PFSK-1 (cell line): ENCODE results near the gene HNF1A.

Experiments used
- FOXP2 ChIP-seq: optimal IDR thresholded peaks from 2 replicates; pipeline ENCODE3; 2011; ENCODE audit warnings: borderline replicate concordance, control low read depth, inconsistent platforms; ENCODE audit not compliant: insufficient read depth; ENCODE audit errors: extremely low read length, extremely low read depth
- SIN3A ChIP-seq: IDR thresholded peaks from 2 replicates; pipeline ENCODE4 v1.6.1; 2012; ENCODE audit warnings: mild to moderate bottlenecking, low read length, moderate library complexity, borderline replicate concordance; ENCODE audit not compliant: insufficient read depth
- TAF1 ChIP-seq: IDR thresholded peaks from 2 replicates; pipeline ENCODE4 v1.6.1; 2012; ENCODE audit warnings: low read length, control low read depth, borderline replicate concordance; ENCODE audit not compliant: insufficient read depth

DNA sequence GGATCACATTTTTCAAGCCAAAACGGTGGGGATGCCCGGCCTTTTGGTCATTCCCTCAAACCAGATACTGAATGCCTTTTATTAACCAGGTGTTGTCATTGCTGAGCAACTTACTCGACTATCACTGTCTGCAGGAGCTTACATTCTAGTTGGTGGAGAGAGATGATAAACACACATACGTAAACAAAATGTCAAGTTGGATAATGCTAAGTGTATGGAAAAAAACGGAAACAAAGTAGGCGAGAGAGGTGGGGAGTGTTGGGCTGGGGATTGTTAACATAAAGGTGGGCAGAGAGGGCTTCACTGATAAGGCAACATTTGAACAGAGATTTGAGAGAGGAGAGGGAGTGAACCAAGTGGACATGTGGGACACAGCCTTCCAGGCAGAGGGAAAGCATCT is 33.5 kb downstream of the HNF1A start:
- no peak for TF ChIP-seq FOXP2
- no peak for TF ChIP-seq SIN3A
- TF ChIP-seq TAF1: no peak
